HepG2 (cell line): ENCODE measurements around the gene MAP1LC3B. TPM values are rescaled to one million over a fixed set of nuclear protein-coding genes. Genes with fewer than 3 reads are reported as not detected.
A peak's percentile ranks its signal among the peaks of the same experiment; 100 is the strongest.

ENCODE experiments used
- FOXC1 ChIP-seq: sonication (generic); formaldehyde crosslinking; IDR thresholded peaks from 2 replicates; pipeline ENCODE4 v1.8.0; 2022; ENCODE audit warnings: mild to moderate bottlenecking, missing genetic modification reagents, borderline replicate concordance
- KLF6 ChIP-seq: IDR thresholded peaks from 2 replicates; pipeline ENCODE4 v1.8.0; 2016; ENCODE audit warnings: missing biosample characterization, missing genetic modification reagents
- RAD21 ChIP-seq: fragments of 450-650 bp; formaldehyde crosslinking; IDR thresholded peaks from 2 replicates; pipeline ENCODE4 v1.5.0; 2020; ENCODE audit warnings: mild to moderate bottlenecking
- ZBTB49 ChIP-seq: sonication (generic); formaldehyde crosslinking; IDR thresholded peaks from 2 replicates; pipeline ENCODE4 v1.4.0; 2020; ENCODE audit warnings: missing genetic modification reagents, borderline replicate concordance
- ZC3H4 ChIP-seq: sonication (generic); formaldehyde crosslinking; IDR thresholded peaks from 2 replicates; pipeline ENCODE4 v1.4.0; 2020; ENCODE audit warnings: missing genetic modification reagents, borderline replicate concordance
- ZFX ChIP-seq: sonication (generic); formaldehyde crosslinking; IDR thresholded peaks from 2 replicates; pipeline ENCODE4 v1.4.0; 2020; ENCODE audit warnings: mild to moderate bottlenecking, low read depth, missing genetic modification reagents, moderate library complexity
- ZNF512 ChIP-seq: sonication (generic); formaldehyde crosslinking; IDR thresholded peaks from 2 replicates; pipeline ENCODE4 v1.4.0; 2020; ENCODE audit warnings: mild to moderate bottlenecking, missing genetic modification reagents
- ZNF83 ChIP-seq: sonication (generic); formaldehyde crosslinking; IDR thresholded peaks from 2 replicates; pipeline ENCODE4 v1.4.0; 2020; ENCODE audit warnings: missing genetic modification reagents, mild to moderate bottlenecking, borderline replicate concordance
- polyA plus RNA-seq, 8 experiments: library from polyadenylated mRNA; depleted of rRNA in 3 of 8; stranded (reverse) in 7 of 8; unstranded in 1 of 8; fragments of >200 nt; fragmentation: Illumina TruSeq in 4 of 8; extraction: Trizol in 4 of 8; gene quantifications; 2 replicates each; pipeline versions ENCODE4 v1.2.1 to v1.2.3, GENCODE V29; 2011 to 2016; ENCODE audit warnings: low read depth in 4 of 8, missing spikeins in 1 of 8, mixed read lengths in 1 of 8; ENCODE audit not compliant: insufficient read depth in 1 of 8
- total RNA-seq, 5 experiments: library from RNA; depleted of rRNA; stranded (reverse); fragments of >200 nt; fragmentation: Illumina TruSeq; extraction: Trizol; gene quantifications; 2 replicates each; pipeline ENCODE4 v1.2.3, GENCODE V29; 2016; ENCODE audit warnings: low read depth in 1 of 5
- TF ChIP-seq, protein P1 (sequence below): sonication (generic); formaldehyde crosslinking; IDR thresholded peaks from one replicate; pipeline ENCODE4 v1.5.1; 2020; ENCODE audit warnings: mild to moderate bottlenecking, missing genetic modification reagents; ENCODE audit errors: not compliant biosample characterization
- TF ChIP-seq, protein P2 (sequence below): sonication (generic); formaldehyde crosslinking; IDR thresholded peaks from 2 replicates; pipeline ENCODE4 v1.4.0; 2020; ENCODE audit warnings: missing genetic modification reagents, borderline replicate concordance
- TF ChIP-seq, protein P3 (sequence below): sonication (generic); formaldehyde crosslinking; IDR thresholded peaks from 2 replicates; pipeline ENCODE4 v1.4.0; 2020; ENCODE audit warnings: missing genetic modification reagents

Gene MAP1LC3B
- total and polyA plus RNA-seq, 2 of the 13 experiments (the other 11 are each of a cell fraction or from before 2014, with no cell fraction given), result 15.7 to 37.4 TPM

GRCh38 chr16:87384162-87384874, 7.8 kb upstream of the MAP1LC3B start (continued):
- TF ChIP-seq, protein P1, sequence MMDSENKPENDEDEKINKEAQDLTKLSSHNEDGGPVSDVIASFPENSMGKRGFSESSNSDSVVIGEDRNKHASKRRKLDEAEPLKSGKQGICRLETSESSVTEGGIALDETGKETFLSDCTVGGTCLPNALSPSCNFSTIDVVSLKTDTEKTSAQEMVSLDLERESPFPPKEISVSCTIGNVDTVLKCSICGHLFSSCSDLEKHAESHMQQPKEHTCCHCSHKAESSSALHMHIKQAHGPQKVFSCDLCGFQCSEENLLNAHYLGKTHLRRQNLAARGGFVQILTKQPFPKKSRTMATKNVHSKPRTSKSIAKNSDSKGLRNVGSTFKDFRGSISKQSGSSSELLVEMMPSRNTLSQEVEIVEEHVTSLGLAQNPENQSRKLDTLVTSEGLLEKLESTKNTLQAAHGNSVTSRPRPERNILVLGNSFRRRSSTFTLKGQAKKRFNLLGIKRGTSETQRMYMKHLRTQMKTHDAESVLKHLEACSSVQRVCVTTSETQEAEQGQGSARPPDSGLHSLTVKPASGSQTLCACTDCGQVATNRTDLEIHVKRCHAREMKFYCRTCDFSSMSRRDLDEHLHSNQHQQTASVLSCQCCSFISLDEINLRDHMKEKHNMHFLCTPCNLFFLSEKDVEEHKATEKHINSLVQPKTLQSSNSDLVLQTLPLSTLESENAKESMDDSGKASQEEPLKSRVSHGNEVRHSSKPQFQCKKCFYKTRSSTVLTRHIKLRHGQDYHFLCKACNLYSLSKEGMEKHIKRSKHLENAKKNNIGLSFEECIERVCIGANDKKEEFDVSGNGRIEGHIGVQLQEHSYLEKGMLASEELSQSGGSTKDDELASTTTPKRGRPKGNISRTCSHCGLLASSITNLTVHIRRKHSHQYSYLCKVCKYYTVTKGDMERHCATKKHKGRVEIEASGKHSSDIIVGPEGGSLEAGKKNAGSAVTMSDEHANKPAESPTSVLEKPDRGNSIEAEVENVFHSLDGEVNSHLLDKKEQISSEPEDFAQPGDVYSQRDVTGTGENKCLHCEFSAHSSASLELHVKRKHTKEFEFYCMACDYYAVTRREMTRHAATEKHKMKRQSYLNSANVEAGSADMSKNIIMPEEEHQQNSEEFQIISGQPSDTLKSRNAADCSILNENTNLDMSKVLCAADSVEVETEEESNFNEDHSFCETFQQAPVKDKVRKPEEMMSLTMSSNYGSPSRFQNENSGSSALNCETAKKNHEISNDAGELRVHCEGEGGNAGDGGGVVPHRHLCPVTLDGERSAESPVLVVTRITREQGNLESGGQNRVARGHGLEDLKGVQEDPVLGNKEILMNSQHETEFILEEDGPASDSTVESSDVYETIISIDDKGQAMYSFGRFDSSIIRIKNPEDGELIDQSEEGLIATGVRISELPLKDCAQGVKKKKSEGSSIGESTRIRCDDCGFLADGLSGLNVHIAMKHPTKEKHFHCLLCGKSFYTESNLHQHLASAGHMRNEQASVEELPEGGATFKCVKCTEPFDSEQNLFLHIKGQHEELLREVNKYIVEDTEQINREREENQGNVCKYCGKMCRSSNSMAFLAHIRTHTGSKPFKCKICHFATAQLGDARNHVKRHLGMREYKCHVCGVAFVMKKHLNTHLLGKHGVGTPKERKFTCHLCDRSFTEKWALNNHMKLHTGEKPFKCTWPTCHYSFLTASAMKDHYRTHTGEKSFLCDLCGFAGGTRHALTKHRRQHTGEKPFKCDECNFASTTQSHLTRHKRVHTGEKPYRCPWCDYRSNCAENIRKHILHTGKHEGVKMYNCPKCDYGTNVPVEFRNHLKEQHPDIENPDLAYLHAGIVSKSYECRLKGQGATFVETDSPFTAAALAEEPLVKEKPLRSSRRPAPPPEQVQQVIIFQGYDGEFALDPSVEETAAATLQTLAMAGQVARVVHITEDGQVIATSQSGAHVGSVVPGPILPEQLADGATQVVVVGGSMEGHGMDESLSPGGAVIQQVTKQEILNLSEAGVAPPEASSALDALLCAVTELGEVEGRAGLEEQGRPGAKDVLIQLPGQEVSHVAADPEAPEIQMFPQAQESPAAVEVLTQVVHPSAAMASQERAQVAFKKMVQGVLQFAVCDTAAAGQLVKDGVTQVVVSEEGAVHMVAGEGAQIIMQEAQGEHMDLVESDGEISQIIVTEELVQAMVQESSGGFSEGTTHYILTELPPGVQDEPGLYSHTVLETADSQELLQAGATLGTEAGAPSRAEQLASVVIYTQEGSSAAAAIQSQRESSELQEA (CRISPR knock-in tag), result peak; percentile 69
- TF ChIP-seq ZBTB49 (CRISPR knock-in tag) (no peak), ZNF83 (no peak; the same call in 1 of the 2 replicates), ZFX (peak; percentile 90), KLF6 (0 out of 2 replicates have a peak, but pooled peaks have one; percentile 51), ZC3H4 (CRISPR knock-in tag) (0 out of 2 replicates have a peak, but pooled peaks have one; percentile 2), FOXC1 (CRISPR knock-in tag) (peak; percentile 98), ZNF512 (CRISPR knock-in tag) (0 out of 2 replicates have a peak, but pooled peaks have one; percentile 54), RAD21 (CRISPR knock-in tag) (peak; percentile 49; the same call in 1 of the 2 replicates)
- TF ChIP-seq, protein P2, sequence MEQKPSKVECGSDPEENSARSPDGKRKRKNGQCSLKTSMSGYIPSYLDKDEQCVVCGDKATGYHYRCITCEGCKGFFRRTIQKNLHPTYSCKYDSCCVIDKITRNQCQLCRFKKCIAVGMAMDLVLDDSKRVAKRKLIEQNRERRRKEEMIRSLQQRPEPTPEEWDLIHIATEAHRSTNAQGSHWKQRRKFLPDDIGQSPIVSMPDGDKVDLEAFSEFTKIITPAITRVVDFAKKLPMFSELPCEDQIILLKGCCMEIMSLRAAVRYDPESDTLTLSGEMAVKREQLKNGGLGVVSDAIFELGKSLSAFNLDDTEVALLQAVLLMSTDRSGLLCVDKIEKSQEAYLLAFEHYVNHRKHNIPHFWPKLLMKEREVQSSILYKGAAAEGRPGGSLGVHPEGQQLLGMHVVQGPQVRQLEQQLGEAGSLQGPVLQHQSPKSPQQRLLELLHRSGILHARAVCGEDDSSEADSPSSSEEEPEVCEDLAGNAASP, result peak; percentile 3; the same call in 1 of the 2 replicates
- TF ChIP-seq, protein P3, sequence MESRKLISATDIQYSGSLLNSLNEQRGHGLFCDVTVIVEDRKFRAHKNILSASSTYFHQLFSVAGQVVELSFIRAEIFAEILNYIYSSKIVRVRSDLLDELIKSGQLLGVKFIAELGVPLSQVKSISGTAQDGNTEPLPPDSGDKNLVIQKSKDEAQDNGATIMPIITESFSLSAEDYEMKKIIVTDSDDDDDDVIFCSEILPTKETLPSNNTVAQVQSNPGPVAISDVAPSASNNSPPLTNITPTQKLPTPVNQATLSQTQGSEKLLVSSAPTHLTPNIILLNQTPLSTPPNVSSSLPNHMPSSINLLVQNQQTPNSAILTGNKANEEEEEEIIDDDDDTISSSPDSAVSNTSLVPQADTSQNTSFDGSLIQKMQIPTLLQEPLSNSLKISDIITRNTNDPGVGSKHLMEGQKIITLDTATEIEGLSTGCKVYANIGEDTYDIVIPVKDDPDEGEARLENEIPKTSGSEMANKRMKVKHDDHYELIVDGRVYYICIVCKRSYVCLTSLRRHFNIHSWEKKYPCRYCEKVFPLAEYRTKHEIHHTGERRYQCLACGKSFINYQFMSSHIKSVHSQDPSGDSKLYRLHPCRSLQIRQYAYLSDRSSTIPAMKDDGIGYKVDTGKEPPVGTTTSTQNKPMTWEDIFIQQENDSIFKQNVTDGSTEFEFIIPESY, result no peak; the same call in 1 of the 2 replicates
